Fibroblast of lung (primary cell): ENCODE measurements around the gene ZG16.

Experiments used
- EZH2 ChIP-seq: IDR thresholded peaks from 2 replicates; pipeline ENCODE4 v1.5.1; 2012; ENCODE audit warnings: low read length, control low read depth, mild to moderate bottlenecking; ENCODE audit errors: missing control alignments
- TF ChIP-seq, protein P1 (sequence below), 2 donors: IDR thresholded peaks in 1 of 2; conservative IDR thresholded peaks in 1 of 2; 1 replicate in 1 of 2; 2 replicates in 1 of 2; pipeline ENCODE4 v1.5.1; 2011 to 2012; ENCODE audit warnings: low read length in 2 of 2, control low read depth in 1 of 2, inconsistent platforms in 1 of 2, low read depth in 1 of 2, mild to moderate bottlenecking in 1 of 2

DNA sequence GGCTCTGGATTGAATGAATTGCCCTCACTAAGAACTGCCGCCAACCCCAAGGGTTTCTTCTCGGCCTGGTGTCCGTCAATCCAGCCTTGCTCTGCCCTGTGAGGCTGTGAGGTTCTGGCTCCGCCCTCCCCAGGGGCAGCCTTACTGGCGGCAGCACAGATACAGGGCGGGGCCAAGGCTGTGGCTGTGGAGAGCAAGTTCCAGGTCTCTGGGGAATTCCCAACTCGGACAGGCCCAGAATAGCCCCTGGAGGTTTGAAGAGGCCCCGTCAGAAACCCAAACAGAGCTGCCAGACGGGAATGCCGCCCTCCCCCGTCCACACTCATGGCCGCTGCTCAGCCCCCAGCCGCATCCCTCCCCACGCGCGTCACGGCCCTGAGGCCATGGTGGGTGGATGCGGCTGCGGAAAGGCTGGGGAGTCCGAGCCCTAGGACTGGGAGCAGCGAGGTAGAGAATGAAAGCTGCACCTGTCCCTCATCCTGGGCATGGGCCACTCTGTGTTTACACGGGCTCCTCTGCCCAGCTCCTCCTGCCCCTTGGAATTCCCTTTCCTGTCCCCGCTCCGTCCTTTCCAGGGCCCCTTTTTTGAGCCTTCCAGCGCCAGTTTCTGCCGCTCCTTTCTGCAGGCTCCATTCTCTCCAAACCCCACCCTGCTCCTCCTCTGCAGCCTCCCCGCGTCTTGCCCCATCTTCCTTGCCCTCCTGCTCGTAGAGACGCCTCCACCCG, 33.3 kb downstream of the ZG16 start:
- TF ChIP-seq, protein P1, sequence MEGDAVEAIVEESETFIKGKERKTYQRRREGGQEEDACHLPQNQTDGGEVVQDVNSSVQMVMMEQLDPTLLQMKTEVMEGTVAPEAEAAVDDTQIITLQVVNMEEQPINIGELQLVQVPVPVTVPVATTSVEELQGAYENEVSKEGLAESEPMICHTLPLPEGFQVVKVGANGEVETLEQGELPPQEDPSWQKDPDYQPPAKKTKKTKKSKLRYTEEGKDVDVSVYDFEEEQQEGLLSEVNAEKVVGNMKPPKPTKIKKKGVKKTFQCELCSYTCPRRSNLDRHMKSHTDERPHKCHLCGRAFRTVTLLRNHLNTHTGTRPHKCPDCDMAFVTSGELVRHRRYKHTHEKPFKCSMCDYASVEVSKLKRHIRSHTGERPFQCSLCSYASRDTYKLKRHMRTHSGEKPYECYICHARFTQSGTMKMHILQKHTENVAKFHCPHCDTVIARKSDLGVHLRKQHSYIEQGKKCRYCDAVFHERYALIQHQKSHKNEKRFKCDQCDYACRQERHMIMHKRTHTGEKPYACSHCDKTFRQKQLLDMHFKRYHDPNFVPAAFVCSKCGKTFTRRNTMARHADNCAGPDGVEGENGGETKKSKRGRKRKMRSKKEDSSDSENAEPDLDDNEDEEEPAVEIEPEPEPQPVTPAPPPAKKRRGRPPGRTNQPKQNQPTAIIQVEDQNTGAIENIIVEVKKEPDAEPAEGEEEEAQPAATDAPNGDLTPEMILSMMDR (conservative IDR thresholded peaks at IDR 0.05 in 1 of 2, IDR thresholded peaks at IDR 0.05 in 1 of 2; ENCODE audit: low read depth in 1 of 2, low read length in 2 of 2), result no peak
- TF ChIP-seq EZH2, result no peak
